Measurements from ENCODE around the gene UXS1.

Gene UXS1

DNA sequence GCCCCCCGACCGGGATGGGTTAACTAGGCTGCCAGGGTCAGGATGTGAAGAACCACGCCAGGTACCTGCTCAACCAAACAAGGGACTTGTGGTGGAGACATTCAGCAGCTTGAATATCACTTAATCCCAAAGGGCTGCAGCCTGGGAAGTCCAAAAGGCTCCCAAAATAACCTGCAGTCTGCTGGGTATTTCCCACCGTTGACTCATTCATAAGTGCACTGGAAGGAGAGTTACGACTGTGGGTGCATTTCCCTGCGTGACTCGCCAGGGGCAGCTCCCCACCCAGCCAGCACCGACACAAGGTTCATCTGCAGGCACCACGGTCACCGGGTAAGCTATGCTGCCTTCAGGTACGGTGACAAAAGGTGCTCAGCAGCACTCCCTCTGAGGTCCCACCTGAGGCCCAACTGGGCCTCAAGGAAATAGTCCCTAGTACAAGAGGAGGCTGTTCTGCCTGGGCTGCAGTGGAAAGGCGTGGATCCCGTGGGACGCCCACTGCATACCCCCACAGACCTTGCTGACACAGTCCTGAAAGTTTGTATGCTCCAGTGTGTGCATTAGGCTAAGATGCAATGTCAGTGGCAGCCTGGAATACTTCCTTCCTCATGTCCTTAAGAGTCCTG, 86.5 kb downstream of the UXS1 start:
- Mint-ChIP-seq H3K4me1 (peaks cover 17% of the 10 kb centered on the region), H3K27me3 (ENCODE audit: low read depth, poor library complexity) (peaks cover 3% of the 10 kb centered on the region), H3K9me3 (no peaks in the 10 kb centered on the region), H3K27ac (no peak overlapping the region), H3K36me3 (ENCODE audit: low read depth) (peaks cover 26% of the 10 kb centered on the region), H3K4me3 (no peak overlapping the region)
- DNase-seq, result no peak
- TF ChIP-seq, protein P1, sequence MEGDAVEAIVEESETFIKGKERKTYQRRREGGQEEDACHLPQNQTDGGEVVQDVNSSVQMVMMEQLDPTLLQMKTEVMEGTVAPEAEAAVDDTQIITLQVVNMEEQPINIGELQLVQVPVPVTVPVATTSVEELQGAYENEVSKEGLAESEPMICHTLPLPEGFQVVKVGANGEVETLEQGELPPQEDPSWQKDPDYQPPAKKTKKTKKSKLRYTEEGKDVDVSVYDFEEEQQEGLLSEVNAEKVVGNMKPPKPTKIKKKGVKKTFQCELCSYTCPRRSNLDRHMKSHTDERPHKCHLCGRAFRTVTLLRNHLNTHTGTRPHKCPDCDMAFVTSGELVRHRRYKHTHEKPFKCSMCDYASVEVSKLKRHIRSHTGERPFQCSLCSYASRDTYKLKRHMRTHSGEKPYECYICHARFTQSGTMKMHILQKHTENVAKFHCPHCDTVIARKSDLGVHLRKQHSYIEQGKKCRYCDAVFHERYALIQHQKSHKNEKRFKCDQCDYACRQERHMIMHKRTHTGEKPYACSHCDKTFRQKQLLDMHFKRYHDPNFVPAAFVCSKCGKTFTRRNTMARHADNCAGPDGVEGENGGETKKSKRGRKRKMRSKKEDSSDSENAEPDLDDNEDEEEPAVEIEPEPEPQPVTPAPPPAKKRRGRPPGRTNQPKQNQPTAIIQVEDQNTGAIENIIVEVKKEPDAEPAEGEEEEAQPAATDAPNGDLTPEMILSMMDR (IDR thresholded peaks at IDR 0.05), result no peak

DNA sequence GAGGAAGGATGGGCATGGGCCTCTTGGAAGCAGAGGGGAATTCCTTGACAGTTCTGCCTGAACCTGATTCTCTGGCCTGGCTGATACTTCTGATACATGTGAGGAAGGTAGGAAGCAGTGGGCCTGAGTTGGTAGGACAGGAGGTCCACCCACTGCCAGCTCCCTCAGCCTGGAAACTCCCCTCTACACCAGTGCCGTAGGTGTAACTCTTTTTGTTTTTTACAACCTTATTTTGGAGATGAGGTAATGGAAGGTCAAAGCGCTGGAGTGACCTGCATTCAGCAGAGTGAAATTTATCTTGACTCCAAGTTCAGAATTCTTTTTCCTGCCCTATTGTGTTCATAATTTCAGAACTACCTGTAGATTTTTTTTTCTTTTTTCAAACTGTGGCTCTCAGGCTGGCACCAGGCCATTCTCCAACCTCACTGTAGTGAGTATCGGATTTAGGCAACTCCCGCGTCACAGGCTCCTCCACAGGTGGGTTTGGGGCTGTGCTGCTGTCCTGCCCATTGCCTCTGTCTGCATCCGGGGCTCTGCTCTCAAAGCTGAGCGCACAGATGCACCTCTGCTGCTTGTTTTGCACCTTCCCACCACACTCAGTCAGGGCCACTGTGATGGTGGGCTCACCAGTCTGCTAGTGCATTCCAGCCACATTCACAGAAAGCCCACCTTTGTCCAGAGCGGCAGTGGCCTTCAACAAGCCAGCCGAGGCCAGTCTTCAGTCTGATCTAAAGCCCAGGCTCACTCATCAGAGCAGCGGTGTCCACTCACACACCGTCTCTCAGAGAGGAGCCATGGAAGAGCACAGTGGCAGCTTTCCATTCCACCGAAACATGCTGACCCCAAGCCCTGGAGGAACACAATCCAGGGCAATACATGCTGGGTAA, 87.2 kb downstream of the UXS1 start:
- Mint-ChIP-seq H3K27ac (peak overlapping the region; percentile 87), H3K4me1 (peaks cover 25% of the 10 kb centered on the region), H3K9me3 (no peaks in the 10 kb centered on the region), H3K4me3 (no peak overlapping the region), H3K27me3 (ENCODE audit: low read depth, poor library complexity) (peaks cover 3% of the 10 kb centered on the region), H3K36me3 (ENCODE audit: low read depth) (peaks cover 24% of the 10 kb centered on the region)
- TF ChIP-seq, protein P1 (IDR thresholded peaks at IDR 0.05), result no peak
- no peak for DNase-seq

DNA sequence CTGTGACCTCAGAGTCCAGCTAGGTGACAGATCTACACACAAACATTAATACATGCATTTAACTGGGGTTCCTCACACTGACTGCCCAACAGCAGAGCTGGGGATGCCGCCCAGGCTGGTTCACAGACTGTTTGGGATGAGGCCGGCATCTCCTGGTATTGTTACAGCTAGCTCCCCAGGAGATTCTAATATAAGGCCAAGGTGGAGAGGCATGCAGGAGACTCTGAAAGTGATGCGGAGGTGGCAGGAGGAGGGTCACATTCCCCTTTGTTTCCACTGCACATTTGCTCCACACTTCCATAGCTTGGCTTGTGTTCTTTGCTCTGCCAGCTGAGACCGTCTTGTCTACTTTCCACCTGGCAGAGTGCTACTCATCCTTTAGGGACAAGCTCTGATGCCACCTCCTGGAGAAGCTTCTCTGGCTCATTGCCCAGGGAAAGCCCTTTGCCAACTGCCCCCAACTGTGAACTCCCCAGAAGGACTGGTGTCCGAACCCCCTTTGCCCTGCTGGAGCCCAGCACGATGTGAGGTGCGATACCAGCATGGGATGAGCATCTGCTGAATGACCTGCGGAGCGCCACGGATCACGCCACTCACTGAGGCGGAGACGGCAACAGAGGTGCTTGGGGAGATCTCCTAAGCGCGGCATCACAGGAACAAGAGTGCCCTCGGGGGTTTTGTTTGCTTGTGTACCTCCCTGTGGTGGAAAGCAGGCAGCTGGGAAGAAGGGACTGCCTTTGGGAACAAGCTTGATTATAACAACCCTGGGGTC, 88.8 kb downstream of the UXS1 start:
- Mint-ChIP-seq H3K27me3 (ENCODE audit: low read depth, poor library complexity) (peaks cover 3% of the 10 kb centered on the region), H3K36me3 (ENCODE audit: low read depth) (peaks cover 22% of the 10 kb centered on the region), H3K27ac (no peak overlapping the region), H3K4me3 (no peak overlapping the region), H3K4me1 (peaks cover 33% of the 10 kb centered on the region), H3K9me3 (no peaks in the 10 kb centered on the region)
- TF ChIP-seq, protein P1 (IDR thresholded peaks at IDR 0.05), result no peak
- DNase-seq, result no peak

DNA sequence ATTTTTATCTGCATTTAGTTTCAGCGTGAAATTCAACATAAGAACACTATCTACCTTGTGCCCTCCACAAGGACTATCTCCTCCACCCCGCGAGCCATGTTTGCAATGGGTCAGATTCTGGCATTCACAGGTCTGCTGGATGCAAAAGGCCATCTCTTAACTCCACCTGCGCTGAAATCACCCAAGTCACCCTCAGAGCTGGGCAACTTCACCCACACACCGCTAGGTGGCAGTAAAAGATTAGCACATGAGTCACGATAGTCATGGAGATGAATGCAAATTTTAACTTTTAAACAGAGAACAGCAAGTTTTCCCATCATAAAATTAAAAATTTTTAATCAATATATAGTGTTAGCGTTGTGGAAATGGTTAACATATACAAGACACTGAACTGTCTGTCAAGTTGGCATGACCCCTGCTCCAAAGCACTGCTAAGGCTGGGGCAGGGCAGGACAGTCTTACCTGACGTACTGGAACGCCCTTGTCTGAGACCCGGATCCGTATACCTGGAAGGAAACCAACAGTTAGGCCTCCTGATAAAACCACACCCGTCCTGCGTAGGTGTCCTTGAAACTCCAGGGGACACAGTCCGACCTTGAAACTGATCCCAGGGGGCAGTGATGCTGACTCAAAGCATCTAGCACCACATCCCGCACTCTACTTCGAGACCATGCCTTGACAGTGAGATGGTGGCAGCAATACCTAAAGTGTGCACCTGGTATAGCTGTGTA, 89.6 kb downstream of the UXS1 start:
- H3K4me1 Mint-ChIP-seq, result peaks cover 29% of the 10 kb centered on the region
- H3K27ac Mint-ChIP-seq, result no peak overlapping the region
- H3K27me3 Mint-ChIP-seq (ENCODE audit: low read depth, poor library complexity), result peaks cover 3% of the 10 kb centered on the region
- peak; percentile 60 for DNase-seq
- H3K36me3 Mint-ChIP-seq (ENCODE audit: low read depth), result peaks cover 26% of the 10 kb centered on the region
- no peak overlapping the region for H3K4me3 Mint-ChIP-seq
- TF ChIP-seq, protein P1 (IDR thresholded peaks at IDR 0.05), result peak; percentile 96
- no peaks in the 10 kb centered on the region for H3K9me3 Mint-ChIP-seq

DNA sequence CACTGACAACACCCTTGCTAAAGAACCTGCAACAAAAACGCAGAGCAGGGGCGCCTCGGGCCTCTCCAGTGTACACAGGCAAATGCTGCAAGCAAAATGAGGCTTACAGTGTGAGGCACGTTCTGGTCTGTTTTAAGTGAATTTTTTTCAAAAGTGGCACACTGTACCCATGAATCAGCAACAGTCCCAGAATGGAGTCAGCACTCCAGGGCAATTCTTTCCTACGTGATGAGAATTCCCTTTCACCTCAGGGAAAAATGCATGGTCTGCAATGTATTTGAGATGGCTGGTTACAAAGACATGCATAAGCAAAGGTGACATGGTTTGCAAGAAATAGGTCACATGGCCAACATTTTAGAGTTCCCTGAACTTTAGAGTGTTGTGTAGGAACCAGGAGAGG, 94.4 kb downstream of the UXS1 start:
- Mint-ChIP-seq H3K27ac (no peak overlapping the region), H3K36me3 (ENCODE audit: low read depth) (peaks cover 39% of the 10 kb centered on the region)

More for the DNA sequence above, 94.4 kb downstream of the UXS1 start:
- peaks cover 51% of the 10 kb centered on the region for H3K4me1 Mint-ChIP-seq
- H3K9me3 Mint-ChIP-seq, result no peaks in the 10 kb centered on the region
- TF ChIP-seq, protein P1 (IDR thresholded peaks at IDR 0.05), result no peak
- H3K4me3 Mint-ChIP-seq, result no peak overlapping the region
- H3K27me3 Mint-ChIP-seq (ENCODE audit: low read depth, poor library complexity), result peaks cover 3% of the 10 kb centered on the region
- DNase-seq, result no peak
